AG04449 (cell line): Measurements from ENCODE around the gene RBM44.

Source experiments
- CTCF ChIA-PET: fragments of 350-600 bp; formaldehyde crosslinking; extraction: SDS; loops from one replicate; lab custom pipeline; 2021; ENCODE audit warnings: antibody characterized with exemption; lab: Yijun Ruan, JAX
- POLR2A ChIA-PET: fragments of 400-600, 350-600 bp; formaldehyde crosslinking; extraction: SDS; loops from one replicate; lab custom pipeline; 2020; ENCODE audit warnings: antibody characterized with exemption, inconsistent platforms; lab: Yijun Ruan, JAX
- DNase-seq: peaks from one replicate; pipeline ENCODE4 v3.0.0-alpha.2; 2010; ENCODE audit warnings: low read depth, low spot score
- H3K4me3 ChIP-seq: 2 replicates; pipeline ENCODE4 v1.5.1; 2011; ENCODE audit warnings: low read depth, mild to moderate bottlenecking, control low read depth, low read length
- TF ChIP-seq, protein P1 (sequence below): IDR thresholded peaks from one replicate; pipeline ENCODE4 v1.5.1; 2011; ENCODE audit warnings: mild to moderate bottlenecking, moderate library complexity, low read length, control low read depth, inconsistent platforms; ENCODE audit not compliant: insufficient read depth; ENCODE audit errors: missing control alignments

RBM44 gene

DNA sequence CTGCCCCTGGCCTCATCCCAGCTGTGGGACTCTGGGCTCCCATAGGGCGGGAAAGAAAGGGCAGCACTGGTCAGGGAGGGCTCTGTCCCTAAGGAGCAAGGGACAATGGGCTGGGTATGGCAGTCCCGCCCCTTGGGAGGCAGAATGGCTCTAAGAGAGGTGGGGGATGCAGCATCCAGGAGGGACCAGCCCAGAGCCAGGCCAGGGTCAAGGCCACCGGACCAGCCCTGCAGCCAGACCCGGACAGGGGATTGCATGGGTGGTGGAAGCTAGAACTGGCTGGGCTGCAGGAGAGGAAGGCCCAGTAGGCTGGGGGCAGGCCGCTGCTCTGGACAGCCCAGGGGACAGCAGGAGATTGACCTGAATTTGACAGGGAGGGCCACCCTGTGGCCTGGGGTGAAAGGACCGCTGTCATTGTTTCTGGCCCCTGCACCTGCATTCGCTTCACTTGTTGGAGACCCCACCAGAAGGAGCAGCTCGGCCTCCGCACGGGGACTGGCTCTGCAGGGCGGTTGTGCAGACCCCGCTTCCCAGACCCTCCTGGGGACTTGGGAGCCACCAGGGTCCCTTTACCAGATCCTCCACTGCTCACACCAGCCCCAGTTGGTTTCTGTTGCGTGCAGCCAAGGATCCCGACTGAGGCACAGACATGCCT is 75.4 kb downstream of the RBM44 start:
- ChIA-PET CTCF (interaction anchor here (1.0 kb wide), 1 partner anchor 389 kb away, joined by 3 read pairs; no protein-coding TSS in a partner anchor), POLR2A (no interaction called here)
- H3K4me3 ChIP-seq: no peak overlapping the region
- DNase-seq: no peak
- TF ChIP-seq, protein P1, sequence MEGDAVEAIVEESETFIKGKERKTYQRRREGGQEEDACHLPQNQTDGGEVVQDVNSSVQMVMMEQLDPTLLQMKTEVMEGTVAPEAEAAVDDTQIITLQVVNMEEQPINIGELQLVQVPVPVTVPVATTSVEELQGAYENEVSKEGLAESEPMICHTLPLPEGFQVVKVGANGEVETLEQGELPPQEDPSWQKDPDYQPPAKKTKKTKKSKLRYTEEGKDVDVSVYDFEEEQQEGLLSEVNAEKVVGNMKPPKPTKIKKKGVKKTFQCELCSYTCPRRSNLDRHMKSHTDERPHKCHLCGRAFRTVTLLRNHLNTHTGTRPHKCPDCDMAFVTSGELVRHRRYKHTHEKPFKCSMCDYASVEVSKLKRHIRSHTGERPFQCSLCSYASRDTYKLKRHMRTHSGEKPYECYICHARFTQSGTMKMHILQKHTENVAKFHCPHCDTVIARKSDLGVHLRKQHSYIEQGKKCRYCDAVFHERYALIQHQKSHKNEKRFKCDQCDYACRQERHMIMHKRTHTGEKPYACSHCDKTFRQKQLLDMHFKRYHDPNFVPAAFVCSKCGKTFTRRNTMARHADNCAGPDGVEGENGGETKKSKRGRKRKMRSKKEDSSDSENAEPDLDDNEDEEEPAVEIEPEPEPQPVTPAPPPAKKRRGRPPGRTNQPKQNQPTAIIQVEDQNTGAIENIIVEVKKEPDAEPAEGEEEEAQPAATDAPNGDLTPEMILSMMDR: no peak

DNA sequence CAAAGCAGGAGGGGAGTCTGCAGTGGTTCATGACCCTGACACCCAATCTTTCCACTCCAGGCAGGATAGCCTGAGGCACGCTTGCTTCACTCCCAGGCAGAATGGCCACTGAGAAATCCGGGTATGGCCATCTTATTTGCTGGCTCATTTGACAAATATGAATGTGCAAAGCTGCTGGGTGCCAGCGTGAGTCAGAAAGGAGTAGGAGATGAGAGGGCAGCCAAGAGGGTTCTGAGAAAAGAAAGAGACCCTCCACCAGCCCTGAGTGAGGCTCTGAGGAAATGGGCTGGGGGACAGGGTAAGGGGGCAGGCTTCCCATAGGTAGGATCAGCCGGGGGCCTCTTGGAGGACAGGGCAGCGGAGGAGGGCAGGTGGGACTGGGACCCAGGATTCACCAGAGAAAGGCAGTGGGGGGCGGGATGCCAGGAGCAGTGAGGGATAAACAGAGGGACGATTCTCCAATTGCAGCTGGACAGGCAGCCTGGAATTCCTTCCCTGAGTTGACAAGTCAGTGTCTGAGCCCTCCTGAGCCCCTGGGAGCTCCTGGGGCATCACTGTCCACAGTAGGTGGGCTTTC is 76.1 kb downstream of the RBM44 start:
- DNase-seq: peak; percentile 34
- TF ChIP-seq, protein P1: no peak
- CTCF ChIA-PET: interaction anchor here (0.9 to 1.0 kb wide), 2 partner anchors 9 to 388 kb away, joined by 3 read pairs; no protein-coding TSS in a partner anchor
- POLR2A ChIA-PET: no interaction called here
- no peak overlapping the region for H3K4me3 ChIP-seq

DNA sequence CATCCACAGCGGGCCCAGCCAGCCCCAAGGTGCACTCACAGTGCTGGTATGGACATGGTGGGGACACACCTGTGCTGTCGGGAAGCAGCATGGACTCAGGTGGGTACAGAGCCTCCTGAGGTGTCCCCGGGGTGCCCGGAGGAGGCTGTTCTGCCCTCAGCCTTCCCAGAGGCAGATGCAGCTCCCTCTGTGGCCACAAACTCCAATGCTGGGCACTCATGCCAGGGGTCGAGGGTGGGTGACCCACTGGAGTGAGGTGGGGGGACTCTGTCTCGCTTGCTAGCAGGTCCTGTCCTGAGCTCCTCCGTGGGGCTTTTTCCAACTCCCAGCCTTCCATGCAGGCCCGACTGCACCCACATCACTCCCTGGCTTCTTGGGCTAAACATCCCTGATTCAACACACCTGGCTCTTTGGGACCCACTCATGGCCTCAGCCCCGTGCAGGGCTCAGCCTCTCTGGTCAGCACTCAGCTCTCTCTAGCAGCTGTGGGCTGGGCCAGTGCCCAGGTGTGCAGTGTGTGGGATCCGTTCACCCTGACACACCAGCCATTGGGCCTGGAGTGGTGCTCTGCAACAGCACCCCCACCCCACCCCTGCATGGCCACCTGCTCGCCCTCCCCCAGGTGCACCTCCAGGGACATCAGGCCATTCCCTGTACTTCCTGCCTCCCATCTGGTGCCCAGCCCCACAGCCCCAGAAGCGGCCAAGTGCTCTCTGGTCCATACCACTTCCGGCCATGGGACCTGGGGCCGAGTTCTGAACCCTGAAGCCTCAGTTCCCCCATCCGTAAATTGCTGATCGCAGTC is 76.9 kb downstream of the RBM44 start:
- ChIA-PET POLR2A (no interaction called here), CTCF (interaction anchor here (0.9 kb wide), 1 partner anchor 9 kb away, joined by 3 read pairs; no protein-coding TSS in a partner anchor)
- no peak overlapping the region for H3K4me3 ChIP-seq
- no peak for DNase-seq
- TF ChIP-seq, protein P1: no peak

DNA sequence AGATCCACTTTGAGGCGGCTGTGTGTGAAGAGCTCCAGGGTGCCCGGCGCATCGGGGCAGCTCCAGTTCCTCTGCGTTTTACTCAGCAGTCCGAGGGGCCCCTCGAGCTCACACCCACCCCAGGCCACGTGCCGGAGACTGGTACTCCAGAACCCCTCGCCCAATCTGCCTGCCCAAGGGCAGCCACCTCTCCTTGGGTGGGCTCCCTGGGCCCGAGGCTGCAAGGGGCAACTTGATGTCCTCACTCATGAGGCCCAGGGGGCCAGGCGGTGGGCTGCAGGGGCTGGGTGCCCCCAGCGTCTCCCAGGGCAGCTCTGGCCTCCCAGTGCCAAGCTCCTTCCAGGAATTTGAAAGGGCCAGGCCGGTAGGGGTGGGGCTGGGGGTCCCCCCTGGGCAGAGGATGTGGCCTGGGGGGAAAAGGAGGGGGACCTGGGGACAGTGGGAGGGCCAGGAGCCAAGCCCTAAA is 77.5 kb downstream of the RBM44 start:
- ChIA-PET POLR2A (no interaction called here), CTCF (no interaction called here)
- TF ChIP-seq, protein P1: no peak
- H3K4me3 ChIP-seq: no peak overlapping the region
- no peak for DNase-seq

DNA sequence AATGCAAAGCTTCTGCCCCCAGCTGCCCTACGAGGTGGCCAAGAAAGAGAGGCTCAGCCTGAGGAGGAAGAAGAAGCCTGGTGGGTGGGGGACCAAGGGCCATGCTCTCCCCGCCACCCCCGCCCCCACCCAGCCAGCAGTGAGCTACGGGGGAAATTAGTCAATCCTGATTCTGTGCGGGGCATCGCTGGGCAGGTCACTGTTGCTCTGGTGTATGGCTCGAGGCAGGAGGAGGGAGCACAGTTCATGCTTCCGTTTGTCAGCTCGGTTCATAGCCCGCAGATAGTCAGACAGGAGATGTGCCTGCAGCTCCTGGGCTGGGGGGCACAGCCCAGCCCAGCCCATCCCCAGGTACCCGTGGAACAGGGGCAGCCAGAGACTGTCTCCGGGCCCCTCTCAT is 78.0 kb downstream of the RBM44 start:
- H3K4me3 ChIP-seq: no peak overlapping the region
- TF ChIP-seq, protein P1: no peak
- ChIA-PET POLR2A (no interaction called here), CTCF (interaction anchor here (0.8 kb wide), 1 partner anchor 47 kb away, joined by 5 read pairs; no protein-coding TSS in a partner anchor)
- no peak for DNase-seq
